Measurements from ENCODE around the gene MICU1.
"Not testable (repeated sequence)": the region's sequence is repeated elsewhere in the genome, so short reads cannot be mapped to it uniquely, and the experiment has no call there.

DNA sequence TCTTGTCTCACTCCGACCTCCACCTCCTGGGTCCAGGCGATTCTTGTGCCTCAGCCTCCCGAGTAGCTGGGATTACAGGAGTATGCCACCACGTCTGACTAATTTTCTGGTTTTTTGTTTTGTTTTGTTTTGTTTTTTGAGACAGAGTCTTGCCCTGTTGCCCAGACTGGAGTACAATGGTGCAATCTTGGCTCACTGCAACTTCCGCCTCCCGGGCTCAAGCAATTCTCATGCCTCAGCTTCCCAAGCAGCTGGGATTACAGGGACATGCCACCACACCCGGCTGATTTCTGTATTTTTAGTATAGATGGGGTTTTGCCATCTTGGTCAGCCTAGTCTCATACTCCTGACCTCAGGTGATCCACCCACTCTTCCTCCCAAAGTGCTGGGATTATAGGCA, 158.8 kb downstream of the MICU1 start:
- not testable (repeated sequence) for TF ChIP-seq ZNF70 (CRISPR knock-in tag; IDR thresholded peaks at IDR 0.05); PATZ1 (CRISPR knock-in tag; IDR thresholded peaks at IDR 0.05; ENCODE audit: borderline replicate concordance); ZFP30 (CRISPR knock-in tag; IDR thresholded peaks at IDR 0.05); RARB (CRISPR knock-in tag; IDR thresholded peaks at IDR 0.05); ARNTL (CRISPR knock-in tag; IDR thresholded peaks at IDR 0.05; ENCODE audit: borderline replicate concordance, low read depth); ESRRG (CRISPR knock-in tag; IDR thresholded peaks at IDR 0.05); ZC3H10 (CRISPR knock-in tag; IDR thresholded peaks at IDR 0.05)
- TF ChIP-seq, protein P1, sequence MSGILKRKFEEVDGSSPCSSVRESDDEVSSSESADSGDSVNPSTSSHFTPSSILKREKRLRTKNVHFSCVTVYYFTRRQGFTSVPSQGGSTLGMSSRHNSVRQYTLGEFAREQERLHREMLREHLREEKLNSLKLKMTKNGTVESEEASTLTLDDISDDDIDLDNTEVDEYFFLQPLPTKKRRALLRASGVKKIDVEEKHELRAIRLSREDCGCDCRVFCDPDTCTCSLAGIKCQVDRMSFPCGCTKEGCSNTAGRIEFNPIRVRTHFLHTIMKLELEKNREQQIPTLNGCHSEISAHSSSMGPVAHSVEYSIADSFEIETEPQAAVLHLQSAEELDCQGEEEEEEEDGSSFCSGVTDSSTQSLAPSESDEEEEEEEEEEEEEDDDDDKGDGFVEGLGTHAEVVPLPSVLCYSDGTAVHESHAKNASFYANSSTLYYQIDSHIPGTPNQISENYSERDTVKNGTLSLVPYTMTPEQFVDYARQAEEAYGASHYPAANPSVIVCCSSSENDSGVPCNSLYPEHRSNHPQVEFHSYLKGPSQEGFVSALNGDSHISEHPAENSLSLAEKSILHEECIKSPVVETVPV (CRISPR knock-in tag; IDR thresholded peaks at IDR 0.05): not testable (repeated sequence)
- TF ChIP-seq, protein P2, sequence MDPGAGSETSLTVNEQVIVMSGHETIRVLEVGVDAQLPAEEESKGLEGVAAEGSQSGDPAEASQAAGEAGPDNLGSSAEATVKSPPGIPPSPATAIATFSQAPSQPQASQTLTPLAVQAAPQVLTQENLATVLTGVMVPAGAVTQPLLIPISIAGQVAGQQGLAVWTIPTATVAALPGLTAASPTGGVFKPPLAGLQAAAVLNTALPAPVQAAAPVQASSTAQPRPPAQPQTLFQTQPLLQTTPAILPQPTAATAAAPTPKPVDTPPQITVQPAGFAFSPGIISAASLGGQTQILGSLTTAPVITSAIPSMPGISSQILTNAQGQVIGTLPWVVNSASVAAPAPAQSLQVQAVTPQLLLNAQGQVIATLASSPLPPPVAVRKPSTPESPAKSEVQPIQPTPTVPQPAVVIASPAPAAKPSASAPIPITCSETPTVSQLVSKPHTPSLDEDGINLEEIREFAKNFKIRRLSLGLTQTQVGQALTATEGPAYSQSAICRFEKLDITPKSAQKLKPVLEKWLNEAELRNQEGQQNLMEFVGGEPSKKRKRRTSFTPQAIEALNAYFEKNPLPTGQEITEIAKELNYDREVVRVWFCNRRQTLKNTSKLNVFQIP (CRISPR knock-in tag; IDR thresholded peaks at IDR 0.05; ENCODE audit: borderline replicate concordance, low read depth): not testable (repeated sequence)
